ENCODE data around the gene SLMAP.

SLMAP gene

GRCh38 chr3:57961828-57962447 is 205.8 kb downstream of the SLMAP start:
- H3K4me3 ChIP-seq (IDR thresholded peaks at IDR 0.05; ENCODE audit: insufficient read depth, low read depth, low read length), result no peak overlapping the region
- no peak overlapping the region for H3K27ac ChIP-seq
- no peak overlapping the region for H2AFZ ChIP-seq (ENCODE audit: low read depth)
- H3K36me3 ChIP-seq (ENCODE audit: insufficient read depth), result no peaks in the 10 kb centered on the region
- no peaks in the 10 kb centered on the region for H3K79me2 ChIP-seq (ENCODE audit: insufficient read depth, low read depth)
- peak; percentile 38; the same call in 1 of the 2 replicates for TF ChIP-seq CTCF (conservative IDR thresholded peaks at IDR 0.05; ENCODE audit: low read depth, low read length)
- H3K27me3 ChIP-seq (ENCODE audit: insufficient read depth, low read depth), result no peaks in the 10 kb centered on the region
- H3K4me1 ChIP-seq (ENCODE audit: low read depth, poor library complexity, severe bottlenecking), result no peaks in the 10 kb centered on the region
- H4K20me1 ChIP-seq (ENCODE audit: insufficient read depth), result no peaks in the 10 kb centered on the region
- no peak overlapping the region for H3K4me2 ChIP-seq
- no peak overlapping the region for H3K9ac ChIP-seq

- H3K79me2 ChIP-seq (ENCODE audit: insufficient read depth, low read depth), result no peaks in the 10 kb centered on the region
- H3K4me2 ChIP-seq, result no peak overlapping the region
- no peak overlapping the region for H3K4me3 ChIP-seq (IDR thresholded peaks at IDR 0.05; ENCODE audit: insufficient read depth, low read depth, low read length)
- H4K20me1 ChIP-seq (ENCODE audit: insufficient read depth), result no peaks in the 10 kb centered on the region
- no peak overlapping the region for H2AFZ ChIP-seq (ENCODE audit: low read depth)
- TF ChIP-seq CTCF (conservative IDR thresholded peaks at IDR 0.05; ENCODE audit: low read depth, low read length), result no peak
- H3K9ac ChIP-seq, result no peak overlapping the region
- no peaks in the 10 kb centered on the region for H3K27me3 ChIP-seq (ENCODE audit: insufficient read depth, low read depth)
- no peaks in the 10 kb centered on the region for H3K4me1 ChIP-seq (ENCODE audit: low read depth, poor library complexity, severe bottlenecking)
- no peaks in the 10 kb centered on the region for H3K36me3 ChIP-seq (ENCODE audit: insufficient read depth)
- no peak overlapping the region for H3K27ac ChIP-seq
Observed at GRCh38 chr3:57962448-57962834, 206.3 kb downstream of the SLMAP start.

- H3K4me1 ChIP-seq (ENCODE audit: low read depth, poor library complexity, severe bottlenecking), result no peaks in the 10 kb centered on the region
- no peak overlapping the region for H2AFZ ChIP-seq (ENCODE audit: low read depth)
- no peaks in the 10 kb centered on the region for H3K36me3 ChIP-seq (ENCODE audit: insufficient read depth)
- no peaks in the 10 kb centered on the region for H4K20me1 ChIP-seq (ENCODE audit: insufficient read depth)
- no peak overlapping the region for H3K4me2 ChIP-seq
- no peak for TF ChIP-seq CTCF (conservative IDR thresholded peaks at IDR 0.05; ENCODE audit: low read depth, low read length)
- no peaks in the 10 kb centered on the region for H3K79me2 ChIP-seq (ENCODE audit: insufficient read depth, low read depth)
- H3K9ac ChIP-seq, result no peak overlapping the region
- H3K27ac ChIP-seq, result no peak overlapping the region
- no peaks in the 10 kb centered on the region for H3K27me3 ChIP-seq (ENCODE audit: insufficient read depth, low read depth)
- H3K4me3 ChIP-seq (IDR thresholded peaks at IDR 0.05; ENCODE audit: insufficient read depth, low read depth, low read length), result no peak overlapping the region
Observed at GRCh38 chr3:57963811-57964346, 207.8 kb downstream of the SLMAP start.

- no peak overlapping the region for H3K9ac ChIP-seq
- H3K4me1 ChIP-seq (ENCODE audit: low read depth, poor library complexity, severe bottlenecking), result no peaks in the 10 kb centered on the region
- no peak overlapping the region for H2AFZ ChIP-seq (ENCODE audit: low read depth)
- H3K79me2 ChIP-seq (ENCODE audit: insufficient read depth, low read depth), result no peaks in the 10 kb centered on the region
- H3K27me3 ChIP-seq (ENCODE audit: insufficient read depth, low read depth), result no peaks in the 10 kb centered on the region
- H3K4me2 ChIP-seq, result no peak overlapping the region
- no peak for TF ChIP-seq CTCF (conservative IDR thresholded peaks at IDR 0.05; ENCODE audit: low read depth, low read length)
- no peaks in the 10 kb centered on the region for H4K20me1 ChIP-seq (ENCODE audit: insufficient read depth)
- no peaks in the 10 kb centered on the region for H3K36me3 ChIP-seq (ENCODE audit: insufficient read depth)
- H3K4me3 ChIP-seq (IDR thresholded peaks at IDR 0.05; ENCODE audit: insufficient read depth, low read depth, low read length), result no peak overlapping the region
- no peak overlapping the region for H3K27ac ChIP-seq
Observed at GRCh38 chr3:57966829-57967228, 210.7 kb downstream of the SLMAP start.

All from KMS-11 (cell line).